Middle frontal gyrus (tissue), 1 donor: Measurements from ENCODE around the gene JARID2.

Experiments
- DNase-seq: peaks from one replicate; pipeline ENCODE4 v3.0.0-alpha.2; 2015; ENCODE audit warnings: low spot score; ENCODE audit errors: extremely low spot score

The JARID2 gene

DNA sequence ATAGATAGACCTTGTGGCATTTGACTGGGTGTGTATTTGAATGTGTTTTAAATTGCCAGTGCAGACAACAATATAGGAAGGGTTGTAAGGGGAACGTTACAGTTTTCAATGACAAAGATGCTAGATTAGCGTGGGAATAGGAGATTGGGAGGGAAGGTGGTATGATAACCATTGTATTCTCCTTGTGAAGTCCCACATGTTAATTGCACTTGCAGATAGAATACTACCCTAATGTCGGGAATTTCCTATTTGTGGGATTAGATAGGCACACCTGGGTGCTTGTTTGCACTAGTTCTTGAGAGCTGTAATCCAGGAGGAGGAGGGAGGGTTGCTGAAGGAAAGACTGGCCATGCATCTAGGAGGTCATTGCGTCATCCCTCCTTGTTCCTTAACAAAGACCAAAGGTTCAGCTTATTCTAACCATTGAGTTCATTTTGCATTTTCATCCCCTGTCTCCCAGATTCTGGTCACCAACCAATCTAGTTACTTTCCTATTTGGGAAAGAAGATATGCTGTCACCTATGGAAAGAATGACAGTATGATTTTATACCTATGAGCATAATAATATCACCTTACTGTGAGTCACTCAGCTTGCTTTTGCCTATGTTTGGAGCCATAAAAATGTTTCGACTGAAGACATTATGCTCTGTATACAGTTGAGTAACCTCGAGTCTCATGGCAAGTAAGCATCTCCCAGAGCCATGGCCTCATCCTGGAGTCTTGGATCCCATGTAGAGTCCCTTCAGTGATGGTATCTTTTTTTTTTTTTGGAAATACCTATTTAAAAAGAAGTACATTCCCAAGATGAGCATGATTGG, 215.5 kb downstream of the JARID2 start:
- DNase-seq: no peak

DNA sequence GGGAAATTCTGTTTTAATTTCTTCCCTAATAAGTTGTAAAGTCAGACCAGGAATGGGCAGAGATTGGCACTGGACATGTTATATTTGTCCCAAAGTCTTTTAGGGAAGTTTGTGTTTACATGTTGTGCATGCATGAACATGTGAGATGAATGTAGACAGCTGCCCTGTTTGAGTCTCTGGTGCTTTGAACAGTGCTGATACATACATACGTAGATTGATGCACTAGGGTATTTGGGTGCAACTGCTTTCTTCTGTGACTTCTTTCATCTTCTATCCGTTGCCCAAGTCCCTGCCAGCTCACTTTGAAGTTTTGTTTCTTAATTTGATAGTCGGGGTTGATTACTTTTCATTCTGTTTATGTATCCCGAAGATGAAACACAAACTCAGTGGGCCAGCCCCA, 216.4 kb downstream of the JARID2 start:
- no peak for DNase-seq

DNA sequence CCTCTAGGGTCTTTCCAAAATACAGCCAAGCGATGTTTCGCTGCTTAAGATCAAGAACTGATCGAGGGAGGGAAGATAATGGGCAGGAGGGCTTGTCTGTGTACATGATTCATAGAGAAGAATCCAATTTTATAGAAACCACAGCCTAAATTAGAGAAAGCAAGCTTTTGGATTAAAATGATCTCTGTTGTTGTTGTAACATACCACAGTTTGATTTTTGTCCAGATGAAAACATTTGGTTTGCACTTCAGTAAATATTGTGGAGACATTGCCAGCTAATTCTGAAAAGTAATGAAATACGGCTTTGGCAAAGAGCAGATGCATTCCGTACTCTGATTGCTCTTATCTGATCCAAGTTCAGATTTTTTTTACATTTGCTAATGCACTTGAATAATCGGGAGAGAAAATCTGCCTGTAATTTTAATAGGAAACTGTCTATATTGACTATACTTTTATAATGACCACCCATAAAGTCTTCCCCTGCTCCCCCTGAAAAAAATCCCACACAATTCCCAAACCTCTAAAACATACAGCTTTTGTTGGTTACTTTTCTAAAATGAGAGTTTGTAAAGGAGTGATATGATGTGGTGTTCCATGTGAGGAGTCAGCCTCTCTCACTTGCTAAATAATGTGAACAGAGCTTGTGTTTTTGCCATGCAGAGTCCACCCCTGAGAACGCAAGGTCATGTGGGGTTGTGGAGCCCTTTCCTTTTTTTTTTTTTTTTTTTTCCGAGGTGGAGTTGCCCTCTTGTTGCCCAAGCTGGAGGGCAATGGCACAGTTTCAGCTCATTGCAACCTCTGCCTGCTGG, 217.1 kb downstream of the JARID2 start:
- DNase-seq: no peak

DNA sequence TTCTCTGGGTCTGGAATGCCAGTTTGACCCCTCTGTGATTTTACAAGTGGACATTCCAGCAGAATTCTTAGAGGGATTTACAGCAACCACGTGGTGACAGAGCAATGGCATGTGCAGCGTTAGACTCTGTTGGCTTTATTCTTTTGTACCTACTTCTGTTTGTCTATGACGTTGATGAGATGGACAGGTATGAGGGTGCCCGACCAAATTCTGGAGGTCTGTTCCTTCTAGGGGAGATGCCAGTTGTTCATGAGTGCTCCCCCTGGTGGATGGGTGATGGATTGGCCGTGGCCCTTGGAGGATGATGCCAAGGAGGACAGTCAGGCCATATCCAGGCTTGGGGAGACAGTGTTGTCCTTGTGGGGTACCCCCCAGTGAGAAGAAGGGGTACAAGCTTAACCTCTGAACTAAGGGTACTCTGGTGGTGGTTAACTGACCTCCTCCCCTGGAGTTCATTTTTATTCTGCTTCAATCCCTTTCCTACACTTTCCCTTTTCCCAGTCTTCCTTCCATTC, 218.4 kb downstream of the JARID2 start:
- no peak for DNase-seq

DNA sequence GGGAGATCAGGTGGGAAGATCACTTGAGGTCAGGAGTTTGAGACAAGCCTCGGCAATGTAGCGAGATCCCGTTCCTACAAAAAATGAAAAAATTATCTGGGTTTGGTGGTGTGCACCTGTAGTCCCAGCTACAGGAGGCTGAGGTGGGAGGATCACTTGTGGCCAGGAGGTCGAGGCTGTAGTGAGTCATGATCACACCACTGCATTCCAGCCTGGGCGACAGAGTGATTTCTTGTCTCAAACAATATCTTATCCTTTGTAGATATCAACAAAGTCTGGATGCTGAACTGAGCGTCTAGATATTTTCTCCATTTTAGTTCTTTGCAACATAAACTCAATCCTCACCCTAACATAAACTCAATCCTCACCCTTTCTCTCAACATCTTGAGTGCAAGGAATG, 219.3 kb downstream of the JARID2 start:
- no peak for DNase-seq

DNA sequence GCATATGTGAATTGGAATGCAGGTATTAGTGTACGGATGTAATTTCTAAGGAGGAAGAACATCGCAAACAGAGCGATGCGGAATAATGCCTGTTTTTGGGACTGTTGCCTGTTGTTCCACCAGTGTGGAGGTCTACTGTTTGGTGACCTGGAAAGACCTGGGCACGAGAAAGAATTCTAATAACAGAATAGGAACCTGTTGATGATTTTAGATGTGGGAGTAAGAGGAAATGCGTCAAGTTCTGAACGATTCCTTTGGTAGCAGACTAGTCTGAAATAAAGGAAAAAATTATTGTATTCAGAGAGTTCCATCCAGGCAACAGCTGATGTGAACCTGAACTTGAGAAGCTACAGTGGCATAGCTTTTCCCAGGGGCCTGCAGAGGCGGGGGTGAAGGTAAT, 224.9 kb downstream of the JARID2 start:
- DNase-seq: no peak

DNA sequence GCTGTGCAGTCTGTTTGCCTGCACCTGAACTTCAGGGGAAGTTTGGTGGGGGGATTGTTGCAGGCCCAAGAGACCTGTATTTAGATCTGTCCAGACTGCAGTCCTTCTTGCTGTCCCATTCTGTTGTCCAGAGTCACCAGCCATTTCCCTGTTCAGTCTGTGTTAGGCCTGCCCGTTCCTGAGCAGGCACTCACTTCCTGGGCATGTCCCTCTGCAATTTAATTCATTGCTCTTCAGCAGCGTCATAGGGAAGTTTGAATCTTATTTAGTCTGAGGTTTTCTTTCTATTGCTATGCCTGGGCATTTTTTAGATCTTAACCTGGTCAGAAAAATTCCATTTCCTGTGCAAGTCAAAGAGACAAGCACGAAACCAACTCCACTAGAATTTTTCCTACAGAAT, 226.8 kb downstream of the JARID2 start:
- DNase-seq: no peak

DNA sequence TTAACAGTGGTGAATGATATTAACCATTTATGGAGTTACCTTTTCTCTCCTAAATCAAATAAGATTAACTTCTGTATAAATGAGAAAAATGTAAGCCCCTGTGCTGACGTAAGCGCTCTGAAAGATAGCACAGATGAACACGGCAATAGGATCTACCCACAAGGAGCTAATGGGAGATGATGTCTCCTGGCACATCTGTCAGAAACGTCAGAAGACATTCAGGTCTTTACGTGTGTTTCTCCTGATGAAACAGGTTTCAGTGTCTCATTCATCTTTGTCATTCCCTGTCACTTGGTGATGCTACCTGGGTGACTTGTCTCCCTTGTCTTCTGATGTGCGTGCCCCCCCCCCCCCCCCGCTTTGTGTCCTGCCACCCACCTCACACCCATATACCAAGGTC, 227.3 kb downstream of the JARID2 start:
- DNase-seq: no peak

DNA sequence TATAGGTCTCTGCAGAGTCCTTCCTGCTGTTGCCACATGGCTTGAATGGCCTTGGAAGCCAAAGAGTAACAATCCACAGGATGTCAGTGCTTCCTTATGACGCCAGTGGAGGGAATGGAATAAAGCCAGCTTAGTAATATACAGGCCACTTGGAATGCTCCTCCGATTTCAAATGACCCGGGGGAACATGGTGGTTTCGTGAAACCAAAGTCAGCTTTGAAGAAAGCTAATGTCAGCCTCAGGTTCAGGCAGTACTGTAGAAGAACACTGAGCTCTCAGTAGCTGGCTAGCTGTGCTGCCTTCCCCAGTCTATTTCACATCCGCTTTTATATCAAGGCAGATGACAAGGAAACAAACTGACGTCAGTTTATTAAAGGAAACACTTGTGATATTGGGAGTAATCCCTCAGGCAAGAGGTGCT, 227.9 kb downstream of the JARID2 start:
- DNase-seq: no peak

DNA sequence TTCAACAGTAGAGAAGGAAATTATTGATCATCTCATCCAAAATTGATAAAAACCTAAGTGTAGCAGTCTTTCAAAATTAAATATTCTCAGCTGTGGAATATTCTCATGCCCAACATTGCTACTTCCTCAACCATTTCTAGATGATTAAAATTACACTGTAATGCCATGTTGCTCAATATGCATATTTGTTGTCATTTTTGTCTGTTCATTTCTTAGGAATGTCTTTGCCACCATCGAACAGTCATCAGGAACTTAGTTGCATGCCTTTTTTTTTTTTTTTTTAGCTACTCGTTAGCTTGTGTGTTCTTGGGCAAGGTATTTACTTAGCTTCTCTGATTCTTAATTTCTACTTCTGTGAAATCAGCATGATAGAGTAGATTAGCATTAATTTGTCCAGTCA, 228.3 kb downstream of the JARID2 start:
- no peak for DNase-seq

DNA sequence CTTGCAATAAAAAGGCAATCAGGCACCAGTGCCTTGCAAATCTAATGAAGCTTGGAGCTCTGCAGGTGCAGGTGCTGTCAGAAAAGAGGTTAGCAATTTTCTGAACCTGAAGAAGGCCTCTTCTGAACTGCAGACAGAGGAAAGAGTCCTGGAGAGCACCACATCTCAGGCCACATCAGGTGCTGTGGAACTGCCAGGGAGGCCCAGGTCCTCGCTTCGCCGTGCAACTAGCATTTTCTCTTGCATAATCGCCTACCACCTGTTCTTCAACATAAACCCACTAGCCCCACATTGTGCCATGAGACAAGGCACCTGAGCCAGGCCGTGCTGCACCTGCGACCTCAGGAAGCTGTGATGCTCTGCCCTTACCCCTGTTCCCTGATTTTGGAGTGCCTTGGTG, 229.4 kb downstream of the JARID2 start:
- no peak for DNase-seq

DNA sequence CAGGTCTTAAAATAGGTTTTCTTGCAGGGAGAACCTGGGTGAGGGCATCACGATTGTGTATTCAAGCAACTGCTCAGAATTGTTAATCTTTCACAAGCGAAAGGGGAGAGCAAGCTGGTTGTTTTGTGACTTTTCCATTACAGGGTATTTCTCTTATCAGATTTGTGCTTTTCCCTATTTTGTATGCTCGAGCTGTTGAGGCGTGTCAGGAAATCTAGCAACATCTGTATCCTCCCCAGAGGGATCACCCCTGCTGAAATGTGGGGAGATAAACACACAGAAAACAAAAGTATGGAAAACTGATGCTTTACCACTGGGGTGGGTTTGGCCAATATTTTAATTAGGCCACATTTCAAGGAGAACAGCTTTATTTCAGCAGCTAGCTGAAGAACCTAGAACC, 230.0 kb downstream of the JARID2 start:
- DNase-seq: no peak

DNA sequence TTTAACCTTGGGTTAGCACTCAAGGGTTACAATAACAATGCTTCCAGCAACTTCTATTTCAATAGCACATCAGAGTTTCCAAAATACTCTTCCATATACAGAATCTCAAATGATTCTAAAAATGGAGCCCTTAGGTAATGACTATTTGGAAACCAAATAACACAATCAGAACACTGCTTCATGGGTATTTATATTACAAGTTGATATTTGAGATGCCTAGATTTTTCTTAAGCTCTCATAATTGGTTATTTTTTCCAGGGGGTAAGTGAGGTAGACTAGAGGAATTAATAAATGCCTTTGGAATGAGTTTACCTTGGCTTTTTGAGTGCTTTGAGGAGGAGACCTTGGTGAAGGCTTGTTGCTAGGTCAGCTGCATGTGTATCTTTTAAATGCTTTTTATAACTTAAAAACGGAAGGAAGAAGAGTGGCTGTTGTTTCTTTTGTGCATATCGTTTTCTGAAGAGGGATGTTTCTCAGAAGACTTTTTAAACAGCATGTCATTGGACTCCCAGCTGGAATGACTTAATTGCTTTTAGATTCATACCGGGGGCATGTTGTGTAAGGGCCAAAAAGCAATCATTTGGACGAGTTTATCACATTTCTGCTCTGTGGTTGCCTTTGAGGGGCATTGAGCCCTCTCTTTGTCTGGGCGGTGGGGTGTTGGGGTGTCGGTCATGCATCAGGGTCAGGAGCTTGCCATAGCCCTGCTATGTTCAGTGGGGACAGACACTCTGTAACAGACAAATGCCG, 230.9 kb downstream of the JARID2 start:
- no peak for DNase-seq

DNA sequence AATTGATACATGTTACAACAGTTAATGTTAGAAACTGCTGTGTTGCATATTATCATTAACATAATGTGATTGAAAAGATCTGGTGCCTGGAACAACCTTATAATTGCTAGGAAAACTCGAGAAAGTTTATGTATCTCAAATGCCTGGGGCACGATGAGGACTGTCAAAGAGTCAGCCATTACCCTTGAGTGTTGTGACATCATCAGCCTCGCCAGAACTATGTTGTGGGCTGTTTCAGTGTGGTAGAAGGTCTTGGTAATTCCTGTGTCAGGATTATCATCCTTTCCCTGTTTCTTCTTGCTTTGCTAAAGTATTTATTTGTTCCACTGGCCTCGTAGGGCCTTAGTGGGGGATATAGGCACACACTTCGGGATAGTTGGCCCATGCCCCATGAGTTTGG, 231.9 kb downstream of the JARID2 start:
- DNase-seq: no peak

DNA sequence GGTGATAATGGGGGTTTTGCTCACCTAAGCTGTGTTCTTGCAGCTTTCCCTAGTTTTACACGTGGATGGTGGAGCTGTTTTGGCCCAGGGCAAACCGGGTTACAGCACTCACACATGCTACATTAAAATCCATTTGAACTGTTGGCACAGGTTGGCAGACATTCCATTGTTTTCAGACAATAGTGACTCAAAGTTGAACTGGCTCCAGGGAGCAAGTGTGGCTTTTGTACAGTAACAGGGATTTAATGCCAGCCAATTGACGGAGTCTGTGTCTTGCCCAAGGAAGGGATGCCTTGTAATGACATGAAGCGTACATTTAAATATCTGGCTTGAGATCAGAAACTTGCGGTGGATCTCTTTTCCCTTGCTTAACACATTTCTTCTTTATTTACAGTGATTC, 233.9 kb downstream of the JARID2 start:
- no peak for DNase-seq

DNA sequence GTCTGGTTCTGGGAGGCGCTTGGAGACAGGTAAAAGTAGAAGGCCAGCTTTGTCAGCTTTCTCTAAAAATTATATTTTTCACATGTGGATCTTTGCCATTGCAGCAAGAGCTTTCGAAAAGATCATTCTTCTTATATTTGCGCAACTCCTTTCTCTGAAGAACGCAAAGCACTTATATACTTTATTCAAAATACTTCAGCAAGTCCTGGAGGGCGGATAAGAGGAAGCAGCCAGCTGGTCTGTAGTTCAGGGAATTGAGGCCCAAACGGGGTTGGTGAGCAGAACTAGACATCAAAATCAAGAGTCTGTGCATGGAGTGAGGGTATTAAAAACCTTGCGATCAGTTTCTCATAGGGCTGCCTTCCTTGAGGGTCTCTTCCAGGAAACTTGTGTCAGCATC, 234.7 kb downstream of the JARID2 start:
- DNase-seq: no peak

DNA sequence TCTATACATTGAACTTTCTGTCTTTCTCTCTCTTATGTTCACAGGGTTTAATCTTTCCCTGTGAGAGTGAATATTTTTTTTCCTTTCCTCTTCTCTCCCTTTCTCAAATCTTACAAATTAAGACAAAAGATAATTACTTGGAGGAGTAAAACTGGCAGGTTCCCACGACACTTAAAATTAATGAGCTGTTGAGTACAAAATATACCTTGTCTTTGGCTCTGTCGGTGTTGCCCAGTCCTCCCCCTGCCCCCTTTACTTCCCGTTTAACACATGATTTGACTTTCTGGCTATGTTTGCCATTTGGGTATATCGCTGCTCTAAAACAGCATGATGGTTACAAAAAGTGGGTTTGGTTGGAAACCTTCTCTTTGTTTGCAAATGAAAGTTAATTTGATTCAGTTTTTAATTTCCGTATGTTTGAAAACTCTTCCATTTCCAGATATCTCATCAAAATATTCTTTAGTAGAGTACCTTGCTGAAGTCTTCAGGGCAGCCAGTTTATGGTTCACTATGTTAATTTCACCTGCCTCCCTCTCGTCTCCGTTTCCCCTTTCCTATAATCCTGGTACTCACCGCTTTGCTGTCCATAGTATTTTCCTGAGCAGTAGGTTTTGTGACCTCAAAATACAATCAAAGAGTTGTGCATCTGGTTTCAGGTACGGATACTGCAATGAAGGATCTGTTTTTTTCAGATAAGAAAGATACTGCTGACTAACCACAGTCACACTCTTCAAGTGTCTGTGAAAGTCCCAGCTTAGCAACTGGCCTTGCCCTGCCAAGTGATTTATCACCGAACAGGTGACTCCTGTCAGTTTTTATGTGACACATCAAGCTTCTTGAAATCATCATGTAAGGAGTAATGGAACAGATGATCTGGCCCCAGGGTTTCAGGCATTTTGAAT, 235.8 kb downstream of the JARID2 start:
- no peak for DNase-seq

DNA sequence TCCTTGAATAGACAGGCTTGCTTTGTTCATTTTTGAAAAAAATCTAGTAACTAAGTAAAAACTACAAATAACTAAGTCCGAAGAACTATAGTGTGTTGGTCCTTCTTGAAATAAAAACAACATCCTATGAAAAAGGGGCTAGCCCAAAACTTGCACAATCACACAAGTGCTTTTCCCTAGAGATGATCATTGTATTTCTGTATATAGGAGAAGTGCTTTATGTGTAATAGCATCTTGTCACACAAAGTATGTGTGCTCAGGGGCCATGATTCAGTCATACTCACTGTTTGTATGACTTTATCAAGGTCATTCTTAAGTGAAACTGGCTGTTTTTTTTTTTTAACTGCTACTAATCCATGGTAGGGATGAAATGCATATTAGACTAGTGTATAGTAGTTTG, 237.2 kb downstream of the JARID2 start:
- no peak for DNase-seq

DNA sequence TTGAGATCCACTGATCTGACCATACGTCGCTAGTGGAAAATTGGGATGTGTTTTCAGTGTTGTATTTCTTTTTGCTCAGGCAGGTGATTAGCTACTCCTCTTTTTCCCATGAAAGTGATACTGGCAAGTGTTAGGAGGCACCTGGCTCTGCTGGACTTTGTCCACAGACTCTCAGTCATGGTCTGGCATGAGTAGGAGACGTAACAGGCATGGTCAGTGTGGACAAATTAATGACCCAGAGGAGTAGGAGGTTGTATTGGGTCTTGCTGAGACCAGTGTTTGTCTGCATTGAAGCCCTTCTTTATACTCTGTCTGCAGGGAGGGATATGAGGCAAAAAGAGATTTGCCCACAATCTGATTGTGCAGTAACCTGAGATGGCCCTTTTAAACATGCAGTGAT, 238.3 kb downstream of the JARID2 start:
- no peak for DNase-seq

DNA sequence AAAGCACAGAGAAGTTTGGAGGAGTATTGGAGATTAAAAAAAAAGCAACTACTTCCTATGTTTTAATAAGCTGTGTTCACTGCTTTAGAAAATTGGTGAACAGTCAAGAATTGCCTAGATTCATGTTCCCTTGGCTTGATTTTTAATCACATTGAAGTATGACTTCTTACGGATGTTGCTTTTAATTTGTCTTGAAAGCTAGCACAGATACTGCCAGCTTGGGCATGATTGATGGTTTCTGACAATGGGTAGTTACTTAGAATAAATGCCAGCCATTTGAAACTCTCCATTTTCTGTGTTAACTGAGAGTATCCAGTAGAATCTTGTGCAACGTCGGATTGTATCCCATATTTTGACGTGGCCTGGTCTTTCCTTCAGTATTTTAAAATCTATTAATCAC, 239.0 kb downstream of the JARID2 start:
- no peak for DNase-seq

DNA sequence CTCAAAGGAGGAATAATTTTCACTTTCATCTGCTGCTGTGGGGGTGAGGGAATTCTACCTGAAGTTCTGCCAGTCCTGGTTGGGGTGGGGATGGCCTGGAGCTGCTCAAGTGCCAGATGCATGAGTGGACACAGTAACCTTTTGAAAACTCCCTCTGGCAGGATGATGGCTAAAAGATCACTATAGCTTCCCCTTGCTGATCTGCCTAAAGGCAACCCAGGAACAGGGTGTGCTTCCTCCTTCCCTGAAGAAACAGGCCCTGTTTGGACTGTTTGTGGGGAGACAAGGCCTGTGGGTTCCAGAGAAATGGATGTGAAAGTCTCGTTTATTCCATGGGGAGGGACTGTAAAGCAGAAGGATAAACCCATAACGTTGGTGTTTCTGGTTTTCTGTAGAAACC, 240.1 kb downstream of the JARID2 start:
- no peak for DNase-seq
